CD4-positive, CD25-positive, alpha-beta regulatory T cell (primary cell): Measurements from ENCODE around the gene MAPT. TPM values are rescaled to one million over a fixed set of nuclear protein-coding genes. Genes with fewer than 3 reads are reported as not detected.

Experiments used
- ATAC-seq, 2 donors: fragments of 150-1000 bp; cut with Tn5 transposase; one replicate each; pipeline ENCODE4 v1.10.0; 2021; ENCODE audit warnings: low read depth in 2 of 2, moderate number of reproducible peaks in 2 of 2, moderate library complexity in 1 of 2
- DNase-seq, 3 donors: peaks; one replicate each; pipeline versions ENCODE4 v3.0.0 to v3.0.0-alpha.2; 2012 to 2022; ENCODE audit warnings: mixed read lengths in 1 of 3
- H3K27ac ChIP-seq: one replicate; pipeline ENCODE4 v1.7.0; 2013; ENCODE audit warnings: mild to moderate bottlenecking, low read length; ENCODE audit not compliant: insufficient read depth, poor library complexity, severe bottlenecking
- H3K27me3 ChIP-seq: one replicate; pipeline ENCODE4 v1.7.0; 2013; ENCODE audit warnings: low read length; ENCODE audit not compliant: control insufficient read depth, insufficient read depth
- H3K36me3 ChIP-seq: one replicate; pipeline ENCODE4 v1.7.0; 2013; ENCODE audit warnings: mild to moderate bottlenecking, low read length, moderate library complexity; ENCODE audit not compliant: control insufficient read depth, insufficient read depth
- H3K4me1 ChIP-seq: 2 replicates; pipeline ENCODE4 v1.7.0; 2013; ENCODE audit warnings: mild to moderate bottlenecking, low read length; ENCODE audit not compliant: insufficient read depth, control insufficient read depth, poor library complexity, severe bottlenecking
- H3K4me3 ChIP-seq: one replicate; pipeline ENCODE4 v1.7.0; 2013; ENCODE audit warnings: low read depth, mild to moderate bottlenecking, low read length, moderate library complexity
- H3K9me3 ChIP-seq, 2 experiments: 1 replicate in 1 of 2; 2 replicates in 1 of 2; pipeline ENCODE4 v1.7.0; 2013; ENCODE audit warnings: low read length in 2 of 2, mild to moderate bottlenecking in 1 of 2, moderate library complexity in 1 of 2; ENCODE audit not compliant: control insufficient read depth in 2 of 2
- H3K27ac Mint-ChIP-seq, 3 donors: one replicate each; pipeline ENCODE4 v1.8.0; 2020 to 2022; ENCODE audit warnings: mild to moderate bottlenecking in 3 of 3, mixed read lengths in 3 of 3, moderate library complexity in 2 of 3
- H3K27me3 Mint-ChIP-seq: one replicate; pipeline ENCODE4 v1.8.0; 2022; ENCODE audit warnings: mild to moderate bottlenecking, mixed read lengths
- H3K36me3 Mint-ChIP-seq: one replicate; pipeline ENCODE4 v1.8.0; 2020; ENCODE audit warnings: mixed read lengths
- H3K4me1 Mint-ChIP-seq, 4 donors: one replicate each; pipeline ENCODE4 v1.8.0; 2020 to 2022; ENCODE audit warnings: mixed read lengths in 4 of 4, mild to moderate bottlenecking in 1 of 4
- H3K4me3 Mint-ChIP-seq, 4 donors: one replicate each; pipeline ENCODE4 v1.8.0; 2020 to 2022; ENCODE audit warnings: mild to moderate bottlenecking in 4 of 4, mixed read lengths in 4 of 4, moderate library complexity in 3 of 4
- H3K9me3 Mint-ChIP-seq, 7 donors: one replicate each; pipeline ENCODE4 v1.8.0; 2020 to 2022; ENCODE audit warnings: mixed read lengths in 7 of 7, mild to moderate bottlenecking in 3 of 7, moderate library complexity in 2 of 7
- polyA plus RNA-seq, 4 donors: library from polyadenylated mRNA; unstranded; fragments of 300-500 nt; fragmentation: Illumina TruSeq; gene quantifications; one replicate each; pipeline ENCODE4 v1.2.3, GENCODE V29; 2021
- total RNA-seq: library from RNA; stranded (reverse); gene quantifications from one replicate; pipeline ENCODE4 v1.2.3, GENCODE V29; 2022

The MAPT gene
- total and polyA plus RNA-seq, 5 donors from 2014 or later: 0.05 to 0.69 (median 0.16) TPM; not detected in 2

DNA sequence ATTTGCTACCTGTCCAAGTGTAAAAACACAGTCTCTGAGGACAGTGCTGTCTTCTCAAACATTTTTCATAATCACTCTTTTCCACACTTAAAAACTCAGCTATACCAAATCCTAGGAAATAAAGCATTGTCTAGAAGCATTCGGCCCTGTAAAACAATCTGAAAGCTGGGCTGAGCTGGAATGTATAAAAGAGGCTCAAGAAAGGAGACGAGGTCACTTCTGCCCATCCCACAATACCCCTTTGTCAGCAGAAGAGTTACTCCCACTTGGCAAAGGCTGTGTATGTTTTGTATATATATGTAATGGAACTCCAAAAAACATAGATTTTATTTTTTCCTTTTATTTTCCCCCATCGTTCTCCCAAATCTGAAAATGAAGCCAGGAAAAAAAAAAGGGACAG is 148.6 kb downstream of the MAPT start:
- Histone ChIP-seq H3K4me3 (no peak overlapping the region), H3K27me3 (no peaks in the 10 kb centered on the region), H3K4me1 (no peaks in the 10 kb centered on the region), H3K27ac (no peak overlapping the region), H3K9me3 (no peaks in the 10 kb centered on the region), H3K36me3 (peaks cover 78% of the 10 kb centered on the region)
- DNase-seq (no peak), ATAC-seq (no peak)
- Mint-ChIP-seq H3K36me3 (peaks cover 47% of the 10 kb centered on the region), H3K27me3 (no peaks in the 10 kb centered on the region), H3K27ac (peak overlapping the region in 1 of 3 donors; percentile 15), H3K4me1 (peaks cover 15 to 32% (median 24%) of the 10 kb centered on the region in 4 donors), H3K4me3 (no peak overlapping the region), H3K9me3 (no peaks in the 10 kb centered on the region)

DNA sequence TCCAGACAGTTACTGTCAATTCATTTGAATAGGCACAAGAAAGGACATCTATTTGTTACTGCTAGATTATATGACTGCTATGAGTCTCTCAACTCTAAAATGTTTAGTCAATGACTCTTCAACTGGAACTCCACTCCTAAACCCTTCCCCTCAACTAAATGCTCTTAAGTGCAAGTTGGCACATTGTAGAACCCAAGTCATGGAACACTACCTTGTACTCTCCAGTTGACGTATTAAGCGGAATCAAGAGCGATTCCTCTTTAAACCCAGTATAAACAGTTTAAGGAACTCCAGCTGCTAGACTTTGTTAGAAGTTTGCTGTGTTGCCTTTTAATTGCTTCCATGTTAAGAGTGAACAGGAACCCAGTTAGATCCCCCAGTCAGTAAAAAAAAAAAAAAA is 149.3 kb downstream of the MAPT start:
- Mint-ChIP-seq H3K4me3 (no peak overlapping the region), H3K36me3 (peaks cover 44% of the 10 kb centered on the region), H3K9me3 (no peaks in the 10 kb centered on the region), H3K4me1 (peaks cover 12 to 27% (median 20%) of the 10 kb centered on the region in 4 donors), H3K27ac (peak overlapping the region in 2 of 3 donors; percentile 42 to 63), H3K27me3 (no peaks in the 10 kb centered on the region)
- H3K27ac ChIP-seq: no peak overlapping the region
- H3K27me3 ChIP-seq: no peaks in the 10 kb centered on the region
- DNase-seq: no peak
- no peak for ATAC-seq
- H3K9me3 ChIP-seq: no peaks in the 10 kb centered on the region
- no peak overlapping the region for H3K4me3 ChIP-seq
- peaks cover 78% of the 10 kb centered on the region for H3K36me3 ChIP-seq
- H3K4me1 ChIP-seq: no peaks in the 10 kb centered on the region

- no peak overlapping the region for H3K27ac ChIP-seq
- no peaks in the 10 kb centered on the region for H3K9me3 Mint-ChIP-seq
- no peaks in the 10 kb centered on the region for H3K4me1 ChIP-seq
- H3K4me1 Mint-ChIP-seq: peaks cover 12 to 27% (median 20%) of the 10 kb centered on the region in 4 donors
- DNase-seq: peak; percentile 31 to 71 (median 53)
- no peak overlapping the region for H3K4me3 Mint-ChIP-seq
- no peak overlapping the region for H3K4me3 ChIP-seq
- H3K36me3 ChIP-seq: peaks cover 78% of the 10 kb centered on the region
- no peak for ATAC-seq
- H3K27ac Mint-ChIP-seq: peak overlapping the region in 2 of 3 donors; percentile 63 to 77
- H3K27me3 ChIP-seq: no peaks in the 10 kb centered on the region
- H3K27me3 Mint-ChIP-seq: no peaks in the 10 kb centered on the region
- peaks cover 42% of the 10 kb centered on the region for H3K36me3 Mint-ChIP-seq
- H3K9me3 ChIP-seq: no peaks in the 10 kb centered on the region
Measured at GRCh38 chr17:46044286-46044928, 150.1 kb downstream of the MAPT start.

DNA sequence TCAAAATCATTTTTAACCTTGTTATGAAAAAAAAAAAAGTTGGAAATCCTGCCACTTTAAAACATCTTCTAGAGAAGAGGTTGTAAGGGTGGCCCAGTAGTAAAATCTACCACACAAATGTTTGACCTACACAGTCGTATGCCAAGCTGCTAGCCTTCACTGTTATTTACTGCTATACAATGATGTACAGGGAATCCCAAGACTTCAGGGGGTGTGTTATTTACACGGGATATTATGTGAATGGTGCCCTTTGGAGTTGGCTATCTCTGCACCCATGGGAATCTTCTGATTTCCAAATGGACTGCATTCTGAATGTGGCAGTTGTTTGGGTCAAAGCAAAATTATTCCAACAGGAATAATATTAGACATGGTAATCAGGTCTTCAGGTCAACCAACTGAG is 150.6 kb downstream of the MAPT start:
- no peaks in the 10 kb centered on the region for H3K4me1 ChIP-seq
- no peaks in the 10 kb centered on the region for H3K27me3 Mint-ChIP-seq
- no peaks in the 10 kb centered on the region for H3K27me3 ChIP-seq
- H3K36me3 Mint-ChIP-seq: peaks cover 39% of the 10 kb centered on the region
- H3K4me3 Mint-ChIP-seq: no peak overlapping the region
- H3K36me3 ChIP-seq: peaks cover 78% of the 10 kb centered on the region
- no peak overlapping the region for H3K27ac ChIP-seq
- peak overlapping the region; percentile 63 to 76 (median 67) for H3K27ac Mint-ChIP-seq
- peaks cover 12 to 27% (median 20%) of the 10 kb centered on the region in 4 donors for H3K4me1 Mint-ChIP-seq
- H3K9me3 Mint-ChIP-seq: no peaks in the 10 kb centered on the region
- no peak for ATAC-seq
- no peak overlapping the region for H3K4me3 ChIP-seq
- DNase-seq: no peak
- H3K9me3 ChIP-seq: no peaks in the 10 kb centered on the region

DNA sequence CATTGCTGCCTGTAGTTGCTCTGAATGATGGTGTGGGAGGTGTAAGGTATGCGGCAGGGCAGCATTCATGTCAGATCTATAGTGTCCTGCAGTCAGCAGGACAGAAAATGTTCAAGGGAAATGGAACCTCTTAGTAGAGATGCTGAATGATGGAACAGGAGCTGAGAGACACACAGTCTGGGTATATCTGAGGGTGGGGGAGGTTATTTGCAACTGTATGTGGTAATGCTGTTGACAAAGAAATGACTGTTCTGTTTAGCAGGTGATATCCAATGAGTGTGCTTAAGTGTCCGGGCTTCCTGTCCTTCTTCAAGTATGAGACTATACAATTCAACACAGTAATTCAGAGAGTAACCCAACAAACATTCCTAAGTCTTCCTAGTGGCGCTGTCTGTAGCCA is 151.3 kb downstream of the MAPT start:
- H3K36me3 Mint-ChIP-seq: peaks cover 33% of the 10 kb centered on the region
- no peak for DNase-seq
- Histone ChIP-seq H3K4me1 (no peaks in the 10 kb centered on the region), H3K27me3 (no peaks in the 10 kb centered on the region), H3K36me3 (peaks cover 78% of the 10 kb centered on the region), H3K9me3 (no peaks in the 10 kb centered on the region), H3K27ac (no peak overlapping the region), H3K4me3 (no peak overlapping the region)
- ATAC-seq: no peak
- no peak overlapping the region for H3K4me3 Mint-ChIP-seq
- peaks cover 12 to 23% (median 19%) of the 10 kb centered on the region in 4 donors for H3K4me1 Mint-ChIP-seq
- peak overlapping the region; percentile 11 to 90 (median 76) for H3K27ac Mint-ChIP-seq
- H3K9me3 Mint-ChIP-seq: no peaks in the 10 kb centered on the region
- no peaks in the 10 kb centered on the region for H3K27me3 Mint-ChIP-seq

GRCh38 chr17:46046957-46047356 is 152.6 kb downstream of the MAPT start:
- H3K9me3 Mint-ChIP-seq: no peaks in the 10 kb centered on the region
- H3K4me1 Mint-ChIP-seq: peaks cover 15 to 35% (median 25%) of the 10 kb centered on the region in 4 donors
- peaks cover 39% of the 10 kb centered on the region for H3K36me3 Mint-ChIP-seq
- ATAC-seq: no peak
- Histone ChIP-seq H3K36me3 (peaks cover 80% of the 10 kb centered on the region), H3K4me3 (no peak overlapping the region), H3K9me3 (no peaks in the 10 kb centered on the region), H3K27me3 (no peaks in the 10 kb centered on the region), H3K4me1 (no peaks in the 10 kb centered on the region), H3K27ac (no peak overlapping the region)
- no peak overlapping the region for H3K4me3 Mint-ChIP-seq
- H3K27me3 Mint-ChIP-seq: no peaks in the 10 kb centered on the region
- H3K27ac Mint-ChIP-seq: no peak overlapping the region
- DNase-seq: no peak

DNA sequence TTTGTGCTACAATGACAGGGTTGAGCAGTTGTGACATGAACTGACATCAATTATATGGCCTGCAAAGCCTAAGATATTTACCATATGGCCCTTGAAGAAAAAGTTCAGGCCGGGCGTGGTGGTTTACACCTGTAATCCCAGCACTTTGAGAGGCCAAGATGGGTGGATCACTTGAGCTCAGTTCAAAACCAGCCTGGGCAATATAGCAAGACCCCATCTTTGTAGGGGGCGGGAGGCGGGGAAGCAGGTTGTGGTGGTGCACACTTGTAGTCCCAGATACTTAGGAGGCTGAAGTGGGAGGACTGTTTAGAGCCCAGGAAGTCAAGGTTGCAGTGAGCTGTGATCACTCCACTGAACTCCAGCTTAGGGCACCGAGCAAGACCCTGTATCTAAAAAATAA is 153.0 kb downstream of the MAPT start:
- no peak for DNase-seq

GRCh38 chr17:46047856-46048255 is 153.5 kb downstream of the MAPT start:
- no peaks in the 10 kb centered on the region for H3K9me3 Mint-ChIP-seq
- H3K9me3 ChIP-seq: no peaks in the 10 kb centered on the region
- H3K27me3 Mint-ChIP-seq: no peaks in the 10 kb centered on the region
- no peaks in the 10 kb centered on the region for H3K27me3 ChIP-seq
- peaks cover 17 to 37% (median 30%) of the 10 kb centered on the region in 4 donors for H3K4me1 Mint-ChIP-seq
- H3K36me3 Mint-ChIP-seq: peaks cover 44% of the 10 kb centered on the region
- H3K36me3 ChIP-seq: peaks cover 81% of the 10 kb centered on the region
- no peaks in the 10 kb centered on the region for H3K4me1 ChIP-seq
- no peak overlapping the region for H3K4me3 ChIP-seq
- H3K27ac Mint-ChIP-seq: no peak overlapping the region
- no peak overlapping the region for H3K27ac ChIP-seq
- DNase-seq: no peak
- H3K4me3 Mint-ChIP-seq: no peak overlapping the region
- ATAC-seq: no peak

More for the DNA sequence above, 153.0 kb downstream of the MAPT start:
- no peaks in the 10 kb centered on the region for H3K27me3 Mint-ChIP-seq
- H3K27me3 ChIP-seq: no peaks in the 10 kb centered on the region
- H3K36me3 Mint-ChIP-seq: peaks cover 44% of the 10 kb centered on the region
- H3K27ac ChIP-seq: no peak overlapping the region
- H3K9me3 Mint-ChIP-seq: no peaks in the 10 kb centered on the region
- no peaks in the 10 kb centered on the region for H3K4me1 ChIP-seq
- H3K9me3 ChIP-seq: no peaks in the 10 kb centered on the region
- peaks cover 17 to 37% (median 29%) of the 10 kb centered on the region in 4 donors for H3K4me1 Mint-ChIP-seq
- H3K36me3 ChIP-seq: peaks cover 82% of the 10 kb centered on the region
- H3K27ac Mint-ChIP-seq: no peak overlapping the region
- ATAC-seq: no peak
- H3K4me3 Mint-ChIP-seq: no peak overlapping the region
- no peak overlapping the region for H3K4me3 ChIP-seq
